Fibroblast of lung (primary cell): Measurements from ENCODE around the gene CENPW. TPM values are rescaled to one million over a fixed set of nuclear protein-coding genes. Genes with fewer than 3 reads are reported as not detected.

ENCODE experiments used
- DNase-seq, 2 donors: peaks; one replicate each; pipeline versions ENCODE4 v3.0.0 to v3.0.0-alpha.2; 2010; ENCODE audit warnings: low read depth in 2 of 2
- H2AFZ ChIP-seq: 2 replicates; pipeline ENCODE4 v1.5.1; 2012; ENCODE audit warnings: low read length, control low read depth, inconsistent platforms
- H3K27ac ChIP-seq: 2 replicates; pipeline ENCODE4 v1.5.1; 2011; ENCODE audit warnings: low read length, control low read depth; ENCODE audit not compliant: insufficient read depth
- H3K27me3 ChIP-seq: 2 replicates; pipeline ENCODE4 v1.5.1; 2011; ENCODE audit warnings: mild to moderate bottlenecking, low read length; ENCODE audit not compliant: control insufficient read depth, insufficient read depth
- H3K36me3 ChIP-seq: 2 replicates; pipeline ENCODE4 v1.5.1; 2011; ENCODE audit warnings: low read length; ENCODE audit not compliant: control insufficient read depth, insufficient read depth
- H3K4me1 ChIP-seq: 2 replicates; pipeline ENCODE4 v1.5.1; 2011; ENCODE audit warnings: low read length; ENCODE audit not compliant: control insufficient read depth, insufficient read depth; ENCODE audit errors: extremely low read depth
- H3K4me2 ChIP-seq: 2 replicates; pipeline ENCODE4 v1.5.1; 2011; ENCODE audit warnings: low read length, control low read depth; ENCODE audit not compliant: insufficient read depth; ENCODE audit errors: extremely low read depth
- H3K4me3 ChIP-seq, 4 experiments: fragments of 200-600 bp in 1 of 4; sonication (generic) in 1 of 4; replicated peaks in 1 of 4; 2 replicates each; pipeline ENCODE4 v1.5.1; 2011 to 2016; ENCODE audit warnings: low read length in 4 of 4, low read depth in 3 of 4, mild to moderate bottlenecking in 3 of 4, control low read depth in 2 of 4, inconsistent platforms in 1 of 4, mixed read lengths in 1 of 4; ENCODE audit not compliant: insufficient read depth in 1 of 4; ENCODE audit errors: control extremely low read depth in 1 of 4
- H3K79me2 ChIP-seq: 2 replicates; pipeline ENCODE4 v1.5.1; 2012; ENCODE audit warnings: mild to moderate bottlenecking, low read length, inconsistent platforms; ENCODE audit not compliant: control insufficient read depth, insufficient read depth
- H3K9ac ChIP-seq: 2 replicates; pipeline ENCODE4 v1.5.1; 2011; ENCODE audit warnings: mild to moderate bottlenecking, low read length, control low read depth; ENCODE audit not compliant: insufficient read depth
- H3K9me3 ChIP-seq: 2 replicates; pipeline ENCODE4 v1.5.1; 2012; ENCODE audit warnings: low read depth, low read length; ENCODE audit not compliant: control insufficient read depth, insufficient read depth
- H4K20me1 ChIP-seq: 2 replicates; pipeline ENCODE4 v1.5.1; 2011; ENCODE audit warnings: low read length; ENCODE audit not compliant: control insufficient read depth, insufficient read depth; ENCODE audit errors: extremely low read depth
- CTCF ChIP-seq, 2 donors: IDR thresholded peaks in 1 of 2; conservative IDR thresholded peaks in 1 of 2; 1 replicate in 1 of 2; 2 replicates in 1 of 2; pipeline ENCODE4 v1.5.1; 2011 to 2012; ENCODE audit warnings: low read length in 2 of 2, control low read depth in 1 of 2, inconsistent platforms in 1 of 2, low read depth in 1 of 2, mild to moderate bottlenecking in 1 of 2
- EZH2 ChIP-seq: IDR thresholded peaks from 2 replicates; pipeline ENCODE4 v1.5.1; 2012; ENCODE audit warnings: low read length, control low read depth, mild to moderate bottlenecking; ENCODE audit errors: missing control alignments
- polyA plus RNA-seq, 2 donors: library from polyadenylated mRNA; depleted of rRNA in 1 of 2; stranded (reverse) in 1 of 2; unstranded in 1 of 2; fragments of >200 nt; gene quantifications; 2 replicates each; pipeline ENCODE4 v1.2.1, GENCODE V29; 2011 to 2012; ENCODE audit warnings: missing spikeins in 1 of 2
- total RNA-seq: library from RNA; depleted of rRNA; stranded (reverse); fragments of >200 nt; gene quantifications from 2 replicates; pipeline ENCODE4 v1.2.1, GENCODE V29; 2014

CENPW gene
- total and polyA plus RNA-seq, 2 donors (not counting 1 experiment from before 2014, with no cell fraction given): 8.3 TPM

GRCh38 chr6:126381498-126381897 is 41.6 kb downstream of the CENPW start:
- H3K4me3 ChIP-seq: no peak overlapping the region
- H3K9me3 ChIP-seq: no peaks in the 10 kb centered on the region
- H3K4me2 ChIP-seq: no peak overlapping the region
- no peak overlapping the region for H3K9ac ChIP-seq
- TF ChIP-seq EZH2: no peak
- TF ChIP-seq CTCF (conservative IDR thresholded peaks at IDR 0.05 in 1 of 2, IDR thresholded peaks at IDR 0.05 in 1 of 2; ENCODE audit: low read depth in 1 of 2, low read length in 2 of 2): no peak
- H3K27me3 ChIP-seq: no peaks in the 10 kb centered on the region
- no peak for DNase-seq
- no peaks in the 10 kb centered on the region for H3K36me3 ChIP-seq
- no peaks in the 10 kb centered on the region for H3K4me1 ChIP-seq
- H4K20me1 ChIP-seq: no peaks in the 10 kb centered on the region
- no peak overlapping the region for H2AFZ ChIP-seq
- H3K79me2 ChIP-seq: no peaks in the 10 kb centered on the region
- no peak overlapping the region for H3K27ac ChIP-seq

GRCh38 chr6:126383203-126383602 is 43.3 kb downstream of the CENPW start:
- Histone ChIP-seq H3K79me2 (no peaks in the 10 kb centered on the region), H3K27ac (no peak overlapping the region), H2AFZ (no peak overlapping the region), H3K27me3 (no peaks in the 10 kb centered on the region), H3K36me3 (no peaks in the 10 kb centered on the region), H3K9me3 (no peaks in the 10 kb centered on the region), H4K20me1 (no peaks in the 10 kb centered on the region), H3K4me3 (no peak overlapping the region), H3K4me1 (no peaks in the 10 kb centered on the region), H3K9ac (no peak overlapping the region), H3K4me2 (no peak overlapping the region)
- no peak for DNase-seq
- TF ChIP-seq EZH2: no peak
- no peak for TF ChIP-seq CTCF (conservative IDR thresholded peaks at IDR 0.05 in 1 of 2, IDR thresholded peaks at IDR 0.05 in 1 of 2; ENCODE audit: low read depth in 1 of 2, low read length in 2 of 2)

GRCh38 chr6:126385536-126385935 is 45.6 kb downstream of the CENPW start:
- no peaks in the 10 kb centered on the region for H3K4me1 ChIP-seq
- no peak overlapping the region for H3K4me2 ChIP-seq
- no peak for TF ChIP-seq CTCF (conservative IDR thresholded peaks at IDR 0.05 in 1 of 2, IDR thresholded peaks at IDR 0.05 in 1 of 2; ENCODE audit: low read depth in 1 of 2, low read length in 2 of 2)
- H2AFZ ChIP-seq: no peak overlapping the region
- H3K9ac ChIP-seq: no peak overlapping the region
- H3K79me2 ChIP-seq: no peaks in the 10 kb centered on the region
- no peak overlapping the region for H3K4me3 ChIP-seq
- H3K36me3 ChIP-seq: no peaks in the 10 kb centered on the region
- no peak overlapping the region for H3K27ac ChIP-seq
- no peak for DNase-seq
- no peaks in the 10 kb centered on the region for H3K27me3 ChIP-seq
- no peaks in the 10 kb centered on the region for H4K20me1 ChIP-seq
- no peaks in the 10 kb centered on the region for H3K9me3 ChIP-seq
